ENCODE data around the gene ZNF44.

- TF ChIP-seq, protein P1, sequence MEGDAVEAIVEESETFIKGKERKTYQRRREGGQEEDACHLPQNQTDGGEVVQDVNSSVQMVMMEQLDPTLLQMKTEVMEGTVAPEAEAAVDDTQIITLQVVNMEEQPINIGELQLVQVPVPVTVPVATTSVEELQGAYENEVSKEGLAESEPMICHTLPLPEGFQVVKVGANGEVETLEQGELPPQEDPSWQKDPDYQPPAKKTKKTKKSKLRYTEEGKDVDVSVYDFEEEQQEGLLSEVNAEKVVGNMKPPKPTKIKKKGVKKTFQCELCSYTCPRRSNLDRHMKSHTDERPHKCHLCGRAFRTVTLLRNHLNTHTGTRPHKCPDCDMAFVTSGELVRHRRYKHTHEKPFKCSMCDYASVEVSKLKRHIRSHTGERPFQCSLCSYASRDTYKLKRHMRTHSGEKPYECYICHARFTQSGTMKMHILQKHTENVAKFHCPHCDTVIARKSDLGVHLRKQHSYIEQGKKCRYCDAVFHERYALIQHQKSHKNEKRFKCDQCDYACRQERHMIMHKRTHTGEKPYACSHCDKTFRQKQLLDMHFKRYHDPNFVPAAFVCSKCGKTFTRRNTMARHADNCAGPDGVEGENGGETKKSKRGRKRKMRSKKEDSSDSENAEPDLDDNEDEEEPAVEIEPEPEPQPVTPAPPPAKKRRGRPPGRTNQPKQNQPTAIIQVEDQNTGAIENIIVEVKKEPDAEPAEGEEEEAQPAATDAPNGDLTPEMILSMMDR (IDR thresholded peaks at IDR 0.05), result no peak
- TF ChIP-seq EZH2phosphoT487 (IDR thresholded peaks at IDR 0.05), result no peak
Measured at GRCh38 chr19:12284226-12284625, 10.5 kb downstream of the ZNF44 start.
